Measurements from ENCODE around the gene CFAP46. TPM values are rescaled to one million over a fixed set of nuclear protein-coding genes. Genes with fewer than 3 reads are reported as not detected.

Gene CFAP46
- total RNA-seq, 1 experiment from 2014 or later, result 1.6 TPM

GRCh38 chr10:132790934-132791829 is 151.2 kb downstream of the CFAP46 start:
- ChIA-PET POLR2A (no interaction called here), CTCF (interaction anchor here (0.5 to 0.6 kb wide), 2 partner anchors 139 to 505 kb away, joined by 3 to 8 read pairs; no protein-coding TSS in a partner anchor)
- intact Hi-C loops (cut with micrococcal nuclease; ENCODE audit: unreplicated experiment), result loop anchor here (10.0 kb wide), 1 partner anchor 336 kb away; no protein-coding TSS in a partner anchor
- no peaks in the 10 kb centered on the region for H3K36me3 ChIP-seq (ENCODE audit: control insufficient read depth, insufficient read depth, low read length)
- DNase-seq (ENCODE audit: low read depth, low spot score) (no peak), ATAC-seq (no peak)
- TF ChIP-seq POLR2AphosphoS5 (IDR thresholded peaks at IDR 0.05; ENCODE audit: low read depth, low read length) (no peak), REST (IDR thresholded peaks at IDR 0.05; ENCODE audit: insufficient read depth in 1 of 2, low read depth in 2 of 2, low read length in 1 of 2) (no peak), SIN3A (IDR thresholded peaks at IDR 0.05; ENCODE audit: borderline replicate concordance, insufficient read depth, low read depth, low read length) (no peak), TCF7L2 (IDR thresholded peaks at IDR 0.05; ENCODE audit: low read depth, low read length) (no peak), CTCF (IDR thresholded peaks at IDR 0.05) (no peak)
- H3K4me1 ChIP-seq (ENCODE audit: control insufficient read depth, insufficient read depth, low read length), result peaks cover 12% of the 10 kb centered on the region
- H3K9me3 ChIP-seq (ENCODE audit: control insufficient read depth, insufficient read depth, low read depth, low read length), result no peaks in the 10 kb centered on the region
- H3K4me3 ChIP-seq (ENCODE audit: low read depth in 2 of 2, low read length in 2 of 2), result no peak overlapping the region
- in situ Hi-C loops (cut with HindIII; ENCODE audit: low pct_unique_long_range_greater_than_20kb, low sequenced_read_pairs), result no loop called here
- no TSS peak for BruUV-seq (replicated peaks)
- no peak overlapping the region for H3K27ac ChIP-seq (ENCODE audit: low read length)
- no peaks in the 10 kb centered on the region; the same call in 1 of the 2 replicates for H3K27me3 ChIP-seq (ENCODE audit: control insufficient read depth, insufficient read depth, low read length)

GRCh38 chr10:132790470-132790869 is 151.9 kb downstream of the CFAP46 start:
- intact Hi-C loops (cut with micrococcal nuclease; ENCODE audit: unreplicated experiment), result loop anchor here (10.0 kb wide), 1 partner anchor 336 kb away; no protein-coding TSS in a partner anchor
- in situ Hi-C loops (cut with HindIII; ENCODE audit: low pct_unique_long_range_greater_than_20kb, low sequenced_read_pairs), result no loop called here
- ATAC-seq (no peak), DNase-seq (ENCODE audit: low read depth, low spot score) (no peak)
- no peaks in the 10 kb centered on the region; the same call in 1 of the 2 replicates for H3K27me3 ChIP-seq (ENCODE audit: control insufficient read depth, insufficient read depth, low read length)
- ChIA-PET POLR2A (interaction anchor here (0.5 kb wide), 1 partner anchor 19 kb away, joined by 7 read pairs; no protein-coding TSS in a partner anchor), CTCF (no interaction called here)
- H3K4me3 ChIP-seq (ENCODE audit: low read depth in 2 of 2, low read length in 2 of 2), result no peak overlapping the region
- no peak for TF ChIP-seq CTCF (IDR thresholded peaks at IDR 0.05)
- TF ChIP-seq POLR2AphosphoS5 (IDR thresholded peaks at IDR 0.05; ENCODE audit: low read depth, low read length), result no peak
- no peak for TF ChIP-seq REST (IDR thresholded peaks at IDR 0.05; ENCODE audit: insufficient read depth in 1 of 2, low read depth in 2 of 2, low read length in 1 of 2)
- TF ChIP-seq TCF7L2 (IDR thresholded peaks at IDR 0.05; ENCODE audit: low read depth, low read length), result no peak
- no peak for TF ChIP-seq SIN3A (IDR thresholded peaks at IDR 0.05; ENCODE audit: borderline replicate concordance, insufficient read depth, low read depth, low read length)
- no peaks in the 10 kb centered on the region for H3K9me3 ChIP-seq (ENCODE audit: control insufficient read depth, insufficient read depth, low read depth, low read length)
- H3K4me1 ChIP-seq (ENCODE audit: control insufficient read depth, insufficient read depth, low read length), result peaks cover 12% of the 10 kb centered on the region
- no peak overlapping the region for H3K27ac ChIP-seq (ENCODE audit: low read length)
- no peaks in the 10 kb centered on the region for H3K36me3 ChIP-seq (ENCODE audit: control insufficient read depth, insufficient read depth, low read length)
- no TSS peak for BruUV-seq (replicated peaks)

Data from Panc1 (cell line).